Measurements from ENCODE around the gene RPRD1B. TPM values are rescaled to one million over a fixed set of nuclear protein-coding genes. Genes with fewer than 3 reads are reported as not detected.
A peak's percentile ranks its signal among the peaks of the same experiment; 100 is the strongest.

RPRD1B gene
- polyA plus RNA-seq, 1 of the 3 experiments (the other 2 are of a cell fraction) = 11.8 TPM

- peak overlapping the region in 1 of 2 experiments; percentile 74; a peak in 2 of 4 replicates for H3K27ac ChIP-seq (ENCODE audit: low read depth in 2 of 2, low read length in 1 of 2)
- no peak overlapping the region for H3K9ac ChIP-seq
- no peaks in the 10 kb centered on the region for H4K20me1 ChIP-seq (ENCODE audit: insufficient read depth)
- H3F3A ChIP-seq (replicated peaks; ENCODE audit: insufficient read depth) = peaks cover 21% of the 10 kb centered on the region
- H3K9me3 ChIP-seq = no peaks in the 10 kb centered on the region
- no peak for DNase-seq
- H3K4me2 ChIP-seq = no peak overlapping the region
- POLR2A ChIA-PET = no interaction called here
- peaks cover 10 to 22% of the 10 kb centered on the region in 2 experiments; a peak in 3 of 4 replicates for H3K4me1 ChIP-seq (ENCODE audit: control insufficient read depth in 1 of 2, insufficient read depth in 2 of 2, low read depth in 1 of 2, low read length in 1 of 2)
- no peak overlapping the region for H2AFZ ChIP-seq (ENCODE audit: low read depth)
- no peak overlapping the region for H3K4me3 ChIP-seq (ENCODE audit: low read depth in 2 of 2, low read length in 1 of 2)
- H3K36me3 ChIP-seq (replicated peaks in 1 of 2; ENCODE audit: control insufficient read depth in 1 of 2, insufficient read depth in 2 of 2, low read length in 1 of 2) = peaks cover 29 to 55% of the 10 kb centered on the region in 2 experiments
- H3K9me2 ChIP-seq = no peaks in the 10 kb centered on the region
- TF ChIP-seq, protein P1, sequence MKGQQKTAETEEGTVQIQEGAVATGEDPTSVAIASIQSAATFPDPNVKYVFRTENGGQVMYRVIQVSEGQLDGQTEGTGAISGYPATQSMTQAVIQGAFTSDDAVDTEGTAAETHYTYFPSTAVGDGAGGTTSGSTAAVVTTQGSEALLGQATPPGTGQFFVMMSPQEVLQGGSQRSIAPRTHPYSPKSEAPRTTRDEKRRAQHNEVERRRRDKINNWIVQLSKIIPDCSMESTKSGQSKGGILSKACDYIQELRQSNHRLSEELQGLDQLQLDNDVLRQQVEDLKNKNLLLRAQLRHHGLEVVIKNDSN (IDR thresholded peaks at IDR 0.05; ENCODE audit: borderline replicate concordance, low read depth) = no peak
- no peak for TF ChIP-seq SMC3 (IDR thresholded peaks at IDR 0.05; ENCODE audit: low read depth, low read length)
- no peak for TF ChIP-seq PBX3 (IDR thresholded peaks at IDR 0.05)
- no peak for TF ChIP-seq EP300 (IDR thresholded peaks at IDR 0.05; ENCODE audit: borderline replicate concordance in 1 of 2, low read depth in 1 of 2, low read length in 1 of 2)
- TF ChIP-seq USF2 (IDR thresholded peaks at IDR 0.05; ENCODE audit: borderline replicate concordance, low read depth, low read length) = no peak
- TF ChIP-seq, protein P2, sequence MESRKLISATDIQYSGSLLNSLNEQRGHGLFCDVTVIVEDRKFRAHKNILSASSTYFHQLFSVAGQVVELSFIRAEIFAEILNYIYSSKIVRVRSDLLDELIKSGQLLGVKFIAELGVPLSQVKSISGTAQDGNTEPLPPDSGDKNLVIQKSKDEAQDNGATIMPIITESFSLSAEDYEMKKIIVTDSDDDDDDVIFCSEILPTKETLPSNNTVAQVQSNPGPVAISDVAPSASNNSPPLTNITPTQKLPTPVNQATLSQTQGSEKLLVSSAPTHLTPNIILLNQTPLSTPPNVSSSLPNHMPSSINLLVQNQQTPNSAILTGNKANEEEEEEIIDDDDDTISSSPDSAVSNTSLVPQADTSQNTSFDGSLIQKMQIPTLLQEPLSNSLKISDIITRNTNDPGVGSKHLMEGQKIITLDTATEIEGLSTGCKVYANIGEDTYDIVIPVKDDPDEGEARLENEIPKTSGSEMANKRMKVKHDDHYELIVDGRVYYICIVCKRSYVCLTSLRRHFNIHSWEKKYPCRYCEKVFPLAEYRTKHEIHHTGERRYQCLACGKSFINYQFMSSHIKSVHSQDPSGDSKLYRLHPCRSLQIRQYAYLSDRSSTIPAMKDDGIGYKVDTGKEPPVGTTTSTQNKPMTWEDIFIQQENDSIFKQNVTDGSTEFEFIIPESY (IDR thresholded peaks at IDR 0.05; ENCODE audit: borderline replicate concordance, low read depth) = no peak
- TF ChIP-seq GATA2 (CRISPR knock-in tag; IDR thresholded peaks at IDR 0.05) = no peak
- TF ChIP-seq, protein P3, sequence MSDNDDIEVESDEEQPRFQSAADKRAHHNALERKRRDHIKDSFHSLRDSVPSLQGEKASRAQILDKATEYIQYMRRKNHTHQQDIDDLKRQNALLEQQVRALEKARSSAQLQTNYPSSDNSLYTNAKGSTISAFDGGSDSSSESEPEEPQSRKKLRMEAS (IDR thresholded peaks at IDR 0.05; ENCODE audit: low read depth) = no peak
- no peak for TF ChIP-seq NRF1 (IDR thresholded peaks at IDR 0.05; ENCODE audit: low read depth, low read length)
- no peak for TF ChIP-seq ELF1 (IDR thresholded peaks at IDR 0.05)
- TF ChIP-seq FOXJ3 (CRISPR knock-in tag; IDR thresholded peaks at IDR 0.05) = no peak
- no peak for TF ChIP-seq CHD2 (IDR thresholded peaks at IDR 0.05; ENCODE audit: low read length, partially characterized antibody)
- TF ChIP-seq TEAD4 (IDR thresholded peaks at IDR 0.05; ENCODE audit: borderline replicate concordance, insufficient read depth) = no peak
- no peak for TF ChIP-seq FOXM1 (IDR thresholded peaks at IDR 0.05; ENCODE audit: low read depth)
- TF ChIP-seq YY1 (IDR thresholded peaks at IDR 0.05; ENCODE audit: low read depth) = no peak
- no peak for TF ChIP-seq REST (IDR thresholded peaks at IDR 0.05; ENCODE audit: low read depth, low read length)
- H3K27me3 ChIP-seq (ENCODE audit: insufficient read depth) = no peaks in the 10 kb centered on the region
- peaks cover 25% of the 10 kb centered on the region for H3K79me2 ChIP-seq (ENCODE audit: insufficient read depth)
- CTCF ChIA-PET = interaction anchor here (1.4 to 9.0 kb wide), 5 partner anchors 10 to 280 kb away, joined by 3 to 126 read pairs (median 22); no protein-coding TSS in a partner anchor
Measured at GRCh38 chr20:38076548-38076947, 43.0 kb downstream of the RPRD1B start.
